A549 (cell line): ENCODE measurements around the gene NUMA1. TPM values are rescaled to one million over a fixed set of nuclear protein-coding genes. Genes with fewer than 3 reads are reported as not detected.

Source experiments
- ATAC-seq, 2 experiments: fragments of 200-7000 bp in 1 of 2; fragments of >200 bp in 1 of 2; cut with Nextera tagmentation in 1 of 2; cut with Tn5 transposase in 1 of 2; 3 replicates each; pipeline versions ENCODE4 v1.8.0 to v1.9.1; 2018 to 2020; ENCODE audit warnings: mild to moderate bottlenecking in 1 of 2, moderate library complexity in 1 of 2
- CTCF ChIA-PET: fragments of 300-600 bp; sonication (Branson Sonifier 250); formaldehyde crosslinking; extraction: SDS; loops from one replicate; lab custom pipeline; 2021; ENCODE audit warnings: antibody characterized with exemption, inconsistent platforms; lab: Yijun Ruan, JAX
- POLR2A ChIA-PET: fragments of 350-600 bp; formaldehyde crosslinking; extraction: SDS; loops from one replicate; lab custom pipeline; 2021; ENCODE audit warnings: antibody characterized with exemption, inconsistent platforms; lab: Yijun Ruan, JAX
- DNase-seq, 2 experiments: peaks; one replicate each; pipeline versions ENCODE4 v3.0.0 to v3.0.0-alpha.2; 2011 to 2016; ENCODE audit warnings: low read depth in 1 of 2, low spot score in 1 of 2
- FAIRE-seq: peaks from 2 replicates; lab custom pipeline; 2011; peaks lifted over from hg19 to GRCh38; lab: Jason Lieb, UNC
- H3K27ac ChIP-seq, 2 experiments: fragments of >200 bp; sonication (Bioruptor Twin); formaldehyde crosslinking; 3 replicates each; pipeline ENCODE4 v1.5.1; 2016 to 2017
- H3K4me1 ChIP-seq: fragments of >200 bp; sonication (Bioruptor Twin); formaldehyde crosslinking; 3 replicates; pipeline ENCODE4 v1.6.1; 2016
- H3K4me2 ChIP-seq: fragments of >200 bp; sonication (Bioruptor Twin); formaldehyde crosslinking; 3 replicates; pipeline ENCODE4 v1.6.1; 2016
- H3K4me3 ChIP-seq: fragments of >200 bp; sonication (Bioruptor Twin); formaldehyde crosslinking; 3 replicates; pipeline ENCODE4 v1.5.1; 2016
- H3K9me3 ChIP-seq: fragments of >200 bp; sonication (Bioruptor Twin); formaldehyde crosslinking; 3 replicates; pipeline ENCODE4 v1.6.1; 2016
- CHD2 ChIP-seq: fragments of 150-350 bp; IDR thresholded peaks from 2 replicates; pipeline ENCODE4 v1.6.1; 2014; ENCODE audit warnings: low read length; ENCODE audit not compliant: partially characterized antibody
- CHD4 ChIP-seq: fragments of 200-600 bp; sonication (generic); IDR thresholded peaks from 2 replicates; pipeline ENCODE4 v1.6.1; 2016; ENCODE audit warnings: antibody characterized with exemption, mild to moderate bottlenecking, borderline replicate concordance
- JUNB ChIP-seq: fragments of >200 bp; sonication (Bioruptor Twin); formaldehyde crosslinking; IDR thresholded peaks from 2 replicates; pipeline ENCODE4 v1.6.1; 2016
- MAFK ChIP-seq: fragments of 450-650 bp; IDR thresholded peaks from 2 replicates; pipeline ENCODE4 v1.6.1; 2014; ENCODE audit not compliant: partially characterized antibody
- NPAS2 ChIP-seq: fragments of 250-450 bp; sonication (Bioruptor Pico); IDR thresholded peaks from 2 replicates; pipeline ENCODE4 v1.8.0; 2022; ENCODE audit warnings: mild to moderate bottlenecking, moderate library complexity, borderline replicate concordance
- NR3C1 ChIP-seq: fragments of >200 bp; sonication (Bioruptor Twin); formaldehyde crosslinking; IDR thresholded peaks from 3 replicates; pipeline ENCODE4 v1.6.1; 2017
- PHF8 ChIP-seq: fragments of 200-600 bp; sonication (generic); IDR thresholded peaks from 2 replicates; pipeline ENCODE4 v1.6.1; 2016; ENCODE audit warnings: low read depth, mild to moderate bottlenecking, antibody characterized with exemption, moderate library complexity, borderline replicate concordance
- POLR2A ChIP-seq: IDR thresholded peaks from 2 replicates; pipeline ENCODE4 v1.6.1; 2012; ENCODE audit warnings: mild to moderate bottlenecking, low read length
- RCOR1 ChIP-seq: fragments of 150-350 bp; IDR thresholded peaks from 2 replicates; pipeline ENCODE4 v1.6.1; 2014; ENCODE audit warnings: antibody characterized with exemption, low read length, low read depth
- RFX5 ChIP-seq: fragments of 450-650 bp; IDR thresholded peaks from 2 replicates; pipeline ENCODE4 v1.7.1; 2014; ENCODE audit warnings: antibody characterized with exemption, mild to moderate bottlenecking, moderate library complexity
- SMC3 ChIP-seq: fragments of >200 bp; sonication (Bioruptor Twin); formaldehyde crosslinking; IDR thresholded peaks from 3 replicates; pipeline ENCODE4 v1.6.1; 2018; ENCODE audit warnings: inconsistent platforms
- ZSCAN20 ChIP-seq: fragments of 250-450 bp; sonication (Bioruptor Pico); IDR thresholded peaks from 2 replicates; pipeline ENCODE4 v1.8.0; 2022; ENCODE audit warnings: mild to moderate bottlenecking, moderate library complexity
- WGBS: methylation state at CpG from one replicate; pipeline ENCODE4 v1.1.6; 2017; ENCODE audit errors: missing lambda C conversion rate; 5-methylcytosine and 5-hydroxymethylcytosine counted together
- polyA plus RNA-seq, 4 experiments: library from polyadenylated mRNA; depleted of rRNA in 3 of 4; stranded (reverse); fragments of >200 nt; fragmentation: RNase III in 1 of 4; extraction: RNeasy Plus Mini Kit Qiagen cat#74134 plus additional on column Dnase treatment in 1 of 4; gene quantifications; 2 replicates in 3 of 4; 3 replicates in 1 of 4; pipeline ENCODE4 v1.2.3, GENCODE V29; 2011 to 2017
- TF ChIP-seq, protein P1 (sequence below): IDR thresholded peaks from 2 replicates; pipeline ENCODE4 v1.6.1; 2012
- TF ChIP-seq, protein P2 (sequence below): IDR thresholded peaks from 2 replicates; pipeline ENCODE4 v1.6.1; 2012; ENCODE audit warnings: low read depth, borderline replicate concordance
- TF ChIP-seq, protein P3 (sequence below): fragments of 150-350 bp; IDR thresholded peaks from 2 replicates; pipeline ENCODE4 v1.6.1; 2014; ENCODE audit warnings: low read depth, mild to moderate bottlenecking, low read length
- TF ChIP-seq, protein P4 (sequence below): fragments of >200 bp; sonication (Bioruptor Twin); formaldehyde crosslinking; IDR thresholded peaks from 2 replicates; pipeline ENCODE4 v1.6.1; 2016
- TF ChIP-seq, protein P5 (sequence below): IDR thresholded peaks from 2 replicates; pipeline ENCODE4 v1.6.1; 2012

Gene NUMA1
- polyA plus RNA-seq, 2 of the 4 experiments (the other 2 are of a cell fraction), result 51.5 to 65.8 TPM

DNA sequence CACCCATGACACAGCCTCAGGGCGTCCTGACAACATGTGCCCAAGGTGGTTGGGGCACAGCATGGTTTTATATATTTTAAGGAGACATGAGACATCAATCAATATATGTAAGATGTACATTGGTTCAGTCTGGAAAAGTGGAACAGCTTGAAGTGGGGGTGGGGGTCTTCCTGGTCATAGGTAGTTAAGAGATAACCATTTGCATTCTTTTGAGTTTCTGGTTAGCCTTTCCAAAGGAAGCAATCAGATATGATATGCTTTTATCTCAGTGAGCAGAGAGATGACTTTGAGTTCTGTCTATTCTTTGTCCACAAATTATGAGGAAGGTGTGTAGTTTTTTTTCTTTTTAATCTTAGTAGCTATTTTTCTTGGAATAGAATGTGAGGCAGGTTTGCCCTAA, 42.3 kb upstream of the NUMA1 start (continued):
- TF ChIP-seq, protein P1, sequence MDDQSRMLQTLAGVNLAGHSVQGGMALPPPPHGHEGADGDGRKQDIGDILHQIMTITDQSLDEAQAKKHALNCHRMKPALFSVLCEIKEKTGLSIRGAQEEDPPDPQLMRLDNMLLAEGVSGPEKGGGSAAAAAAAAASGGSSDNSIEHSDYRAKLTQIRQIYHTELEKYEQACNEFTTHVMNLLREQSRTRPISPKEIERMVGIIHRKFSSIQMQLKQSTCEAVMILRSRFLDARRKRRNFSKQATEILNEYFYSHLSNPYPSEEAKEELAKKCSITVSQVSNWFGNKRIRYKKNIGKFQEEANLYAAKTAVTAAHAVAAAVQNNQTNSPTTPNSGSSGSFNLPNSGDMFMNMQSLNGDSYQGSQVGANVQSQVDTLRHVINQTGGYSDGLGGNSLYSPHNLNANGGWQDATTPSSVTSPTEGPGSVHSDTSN, result no peak
- TF ChIP-seq RCOR1, result no peak
- no peak for TF ChIP-seq POLR2A
- TF ChIP-seq, protein P2, sequence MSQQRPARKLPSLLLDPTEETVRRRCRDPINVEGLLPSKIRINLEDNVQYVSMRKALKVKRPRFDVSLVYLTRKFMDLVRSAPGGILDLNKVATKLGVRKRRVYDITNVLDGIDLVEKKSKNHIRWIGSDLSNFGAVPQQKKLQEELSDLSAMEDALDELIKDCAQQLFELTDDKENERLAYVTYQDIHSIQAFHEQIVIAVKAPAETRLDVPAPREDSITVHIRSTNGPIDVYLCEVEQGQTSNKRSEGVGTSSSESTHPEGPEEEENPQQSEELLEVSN, result no peak
- TF ChIP-seq, protein P3, sequence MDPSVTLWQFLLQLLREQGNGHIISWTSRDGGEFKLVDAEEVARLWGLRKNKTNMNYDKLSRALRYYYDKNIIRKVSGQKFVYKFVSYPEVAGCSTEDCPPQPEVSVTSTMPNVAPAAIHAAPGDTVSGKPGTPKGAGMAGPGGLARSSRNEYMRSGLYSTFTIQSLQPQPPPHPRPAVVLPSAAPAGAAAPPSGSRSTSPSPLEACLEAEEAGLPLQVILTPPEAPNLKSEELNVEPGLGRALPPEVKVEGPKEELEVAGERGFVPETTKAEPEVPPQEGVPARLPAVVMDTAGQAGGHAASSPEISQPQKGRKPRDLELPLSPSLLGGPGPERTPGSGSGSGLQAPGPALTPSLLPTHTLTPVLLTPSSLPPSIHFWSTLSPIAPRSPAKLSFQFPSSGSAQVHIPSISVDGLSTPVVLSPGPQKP, result no peak
- TF ChIP-seq, protein P4, sequence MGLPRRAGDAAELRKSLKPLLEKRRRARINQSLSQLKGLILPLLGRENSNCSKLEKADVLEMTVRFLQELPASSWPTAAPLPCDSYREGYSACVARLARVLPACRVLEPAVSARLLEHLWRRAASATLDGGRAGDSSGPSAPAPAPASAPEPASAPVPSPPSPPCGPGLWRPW, result no peak
- no peak for TF ChIP-seq RFX5

DNA sequence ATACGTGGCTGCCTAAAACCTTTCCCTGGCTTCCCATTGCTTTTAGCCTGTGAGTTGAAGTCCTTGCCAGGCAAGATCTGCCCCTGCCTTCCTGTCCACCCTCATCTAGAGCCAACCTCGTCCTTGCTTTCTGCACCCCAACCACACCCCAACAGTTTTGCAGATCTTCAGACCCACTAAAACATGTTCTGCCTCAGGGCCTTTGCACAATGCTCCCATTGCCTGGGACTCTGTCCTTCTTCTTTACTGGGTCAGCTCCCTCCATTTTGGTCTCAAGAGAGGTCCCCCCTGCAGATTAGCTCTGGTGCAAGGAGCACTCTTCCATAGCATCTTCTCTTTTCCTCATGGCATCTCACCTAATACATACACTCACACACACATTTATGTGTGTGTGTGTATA, 40.6 kb upstream of the NUMA1 start:
- ATAC-seq (no peak), DNase-seq (no peak), FAIRE-seq (no peak)
- TF ChIP-seq MAFK (no peak), JUNB (no peak)
- CTCF ChIA-PET, result interaction anchor here (0.6 to 4.8 kb wide), 6 partner anchors 10 to 73 kb away, joined by 3 to 27 read pairs (median 3); no protein-coding TSS in a partner anchor
- H3K4me2 ChIP-seq, result no peak overlapping the region
- H3K4me1 ChIP-seq, result no peaks in the 10 kb centered on the region
- H3K27ac ChIP-seq, result no peak overlapping the region
- WGBS, result 62% methylated on average over 2 of the region's 2 CpGs
- POLR2A ChIA-PET, result no interaction called here
- H3K9me3 ChIP-seq, result no peaks in the 10 kb centered on the region
- no peak overlapping the region for H3K4me3 ChIP-seq

DNA sequence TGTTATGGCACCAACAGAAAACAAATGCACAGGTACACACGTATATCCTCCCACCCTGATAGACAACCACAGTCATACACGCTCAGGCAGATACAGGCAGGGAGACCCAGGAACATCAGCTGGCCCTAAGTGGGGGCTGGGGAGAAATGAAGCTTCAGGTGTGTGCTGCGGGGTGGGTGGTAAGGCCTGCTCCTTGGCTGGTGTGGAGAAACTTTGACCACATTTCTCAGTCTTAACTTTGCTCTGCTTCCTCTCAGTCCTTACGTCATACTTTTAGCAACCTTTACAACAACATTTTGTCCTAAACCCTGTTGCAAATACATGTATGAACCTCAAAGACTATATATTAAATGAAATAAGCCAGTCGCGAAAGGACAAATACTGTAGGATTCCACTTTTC, 38.9 kb upstream of the NUMA1 start:
- Histone ChIP-seq H3K4me3 (no peak overlapping the region), H3K4me1 (no peaks in the 10 kb centered on the region), H3K9me3 (no peaks in the 10 kb centered on the region), H3K4me2 (no peak overlapping the region), H3K27ac (no peak overlapping the region)
- 85% methylated on average over 6 of the region's 6 CpGs for WGBS
- POLR2A ChIA-PET, result no interaction called here
- CTCF ChIA-PET, result interaction anchor here (0.7 to 4.8 kb wide), 4 partner anchors 11 to 352 kb away, joined by 3 to 27 read pairs (median 4); no protein-coding TSS in a partner anchor
- FAIRE-seq (no peak), ATAC-seq (no peak), DNase-seq (no peak)
- TF ChIP-seq, protein P5, sequence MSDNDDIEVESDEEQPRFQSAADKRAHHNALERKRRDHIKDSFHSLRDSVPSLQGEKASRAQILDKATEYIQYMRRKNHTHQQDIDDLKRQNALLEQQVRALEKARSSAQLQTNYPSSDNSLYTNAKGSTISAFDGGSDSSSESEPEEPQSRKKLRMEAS, result no peak
- no peak for TF ChIP-seq CHD4
- TF ChIP-seq NR3C1, result no peak
- TF ChIP-seq CHD2, result no peak
- no peak for TF ChIP-seq ZSCAN20 (CRISPR knock-in tag)
- TF ChIP-seq, protein P3, result no peak
- no peak for TF ChIP-seq SMC3
- TF ChIP-seq NPAS2, result no peak
- no peak for TF ChIP-seq PHF8
- no peak for TF ChIP-seq MAFK
